ENCODE measurements around the gene ABTB2. TPM values are rescaled to one million over a fixed set of nuclear protein-coding genes. Genes with fewer than 3 reads are reported as not detected.
A peak's percentile ranks its signal among the peaks of the same experiment; 100 is the strongest.

The ABTB2 gene
- total RNA-seq, 1 experiment from 2014 or later = 0.53 TPM

GRCh38 chr11:34356913-34357700, 703 bp downstream of the ABTB2 start:
- H3K9me3 ChIP-seq (replicated peaks) = no peaks in the 10 kb centered on the region
- 0 out of 2 replicates have a peak, but pooled peaks cover 4% of the 10 kb centered on the region for H3K27me3 ChIP-seq (replicated peaks)
- peak overlapping the region; percentile 40 for H3K4me3 ChIP-seq
- peak; percentile 64 to 68 for DNase-seq (ENCODE audit: low read depth in 1 of 2, low spot score in 2 of 2)
- H3K4me1 ChIP-seq (replicated peaks) = peaks cover 26% of the 10 kb centered on the region
- no peaks in the 10 kb centered on the region for H3K36me3 ChIP-seq
- H3K27ac ChIP-seq = no peak overlapping the region

- H3K4me1 ChIP-seq (replicated peaks) = peaks cover 26% of the 10 kb centered on the region
- peak overlapping the region; percentile 40 for H3K4me3 ChIP-seq
- no peak overlapping the region for H3K27ac ChIP-seq
- peak in 1 of 2 experiments; percentile 29 for DNase-seq (ENCODE audit: low read depth in 1 of 2, low spot score in 2 of 2)
- H3K27me3 ChIP-seq (replicated peaks) = 0 out of 2 replicates have a peak, but pooled peaks cover 4% of the 10 kb centered on the region
- H3K36me3 ChIP-seq = no peaks in the 10 kb centered on the region
- H3K9me3 ChIP-seq (replicated peaks) = no peaks in the 10 kb centered on the region
Measured at GRCh38 chr11:34356576-34356912, 1.3 kb downstream of the ABTB2 start.

GRCh38 chr11:34356130-34356529, 1.7 kb downstream of the ABTB2 start:
- H3K27me3 ChIP-seq (replicated peaks) = 0 out of 2 replicates have a peak, but pooled peaks cover 4% of the 10 kb centered on the region
- no peak overlapping the region for H3K4me3 ChIP-seq
- peaks cover 26% of the 10 kb centered on the region for H3K4me1 ChIP-seq (replicated peaks)
- no peak overlapping the region for H3K27ac ChIP-seq
- H3K36me3 ChIP-seq = no peaks in the 10 kb centered on the region
- no peaks in the 10 kb centered on the region for H3K9me3 ChIP-seq (replicated peaks)
- DNase-seq (ENCODE audit: low read depth in 1 of 2, low spot score in 2 of 2) = no peak

- 0 out of 2 replicates have a peak, but pooled peaks cover 1% of the 10 kb centered on the region for H3K27me3 ChIP-seq (replicated peaks)
- no peak overlapping the region for H3K27ac ChIP-seq
- no peaks in the 10 kb centered on the region for H3K36me3 ChIP-seq
- peaks cover 26% of the 10 kb centered on the region for H3K4me1 ChIP-seq (replicated peaks)
- H3K9me3 ChIP-seq (replicated peaks) = no peaks in the 10 kb centered on the region
- H3K4me3 ChIP-seq = no peak overlapping the region
- DNase-seq (ENCODE audit: low read depth in 1 of 2, low spot score in 2 of 2) = no peak
Measured at GRCh38 chr11:34355726-34356125, 2.1 kb downstream of the ABTB2 start.

GRCh38 chr11:34354782-34355181, 3.0 kb downstream of the ABTB2 start:
- H3K4me1 ChIP-seq (replicated peaks) = peaks cover 26% of the 10 kb centered on the region
- no peak overlapping the region for H3K4me3 ChIP-seq
- no peak overlapping the region for H3K27ac ChIP-seq
- H3K36me3 ChIP-seq = no peaks in the 10 kb centered on the region
- H3K9me3 ChIP-seq (replicated peaks) = no peaks in the 10 kb centered on the region
- H3K27me3 ChIP-seq (replicated peaks) = no peaks in the 10 kb centered on the region
- no peak for DNase-seq (ENCODE audit: low read depth in 1 of 2, low spot score in 2 of 2)

- H3K27ac ChIP-seq = no peak overlapping the region
- no peaks in the 10 kb centered on the region for H3K27me3 ChIP-seq (replicated peaks)
- H3K9me3 ChIP-seq (replicated peaks) = no peaks in the 10 kb centered on the region
- no peak for DNase-seq (ENCODE audit: low read depth in 1 of 2, low spot score in 2 of 2)
- H3K4me1 ChIP-seq (replicated peaks) = peaks cover 24% of the 10 kb centered on the region
- no peaks in the 10 kb centered on the region for H3K36me3 ChIP-seq
- H3K4me3 ChIP-seq = no peak overlapping the region
Measured at GRCh38 chr11:34353881-34354280, 3.9 kb downstream of the ABTB2 start.

- DNase-seq (ENCODE audit: low read depth in 1 of 2, low spot score in 2 of 2) = no peak
- H3K4me3 ChIP-seq = no peak overlapping the region
- no peak overlapping the region for H3K27ac ChIP-seq
- H3K27me3 ChIP-seq (replicated peaks) = no peaks in the 10 kb centered on the region
- no peaks in the 10 kb centered on the region for H3K9me3 ChIP-seq (replicated peaks)
- no peaks in the 10 kb centered on the region for H3K36me3 ChIP-seq
- H3K4me1 ChIP-seq (replicated peaks) = peaks cover 9% of the 10 kb centered on the region
Measured at GRCh38 chr11:34351687-34352469, 5.9 kb downstream of the ABTB2 start.

- Histone ChIP-seq H3K4me3 (no peak overlapping the region), H3K36me3 (no peaks in the 10 kb centered on the region), H3K27me3 (replicated peaks) (no peaks in the 10 kb centered on the region), H3K9me3 (replicated peaks) (no peaks in the 10 kb centered on the region), H3K27ac (no peak overlapping the region), H3K4me1 (replicated peaks) (peaks cover 8% of the 10 kb centered on the region)
- DNase-seq (ENCODE audit: low read depth in 1 of 2, low spot score in 2 of 2) = no peak
Measured at GRCh38 chr11:34351051-34351450, 6.8 kb downstream of the ABTB2 start.

GRCh38 chr11:34349882-34350281, 7.9 kb downstream of the ABTB2 start:
- DNase-seq (ENCODE audit: low read depth in 1 of 2, low spot score in 2 of 2) = no peak
- Histone ChIP-seq H3K27me3 (replicated peaks) (no peaks in the 10 kb centered on the region), H3K4me3 (no peak overlapping the region), H3K36me3 (no peaks in the 10 kb centered on the region), H3K9me3 (replicated peaks) (no peaks in the 10 kb centered on the region), H3K27ac (no peak overlapping the region), H3K4me1 (replicated peaks) (peaks cover 8% of the 10 kb centered on the region)

GRCh38 chr11:34348919-34349318, 8.9 kb downstream of the ABTB2 start:
- no peak overlapping the region for H3K27ac ChIP-seq
- H3K36me3 ChIP-seq = no peaks in the 10 kb centered on the region
- no peaks in the 10 kb centered on the region for H3K9me3 ChIP-seq (replicated peaks)
- H3K27me3 ChIP-seq (replicated peaks) = no peaks in the 10 kb centered on the region
- no peak overlapping the region for H3K4me3 ChIP-seq
- DNase-seq (ENCODE audit: low read depth in 1 of 2, low spot score in 2 of 2) = no peak
- peaks cover 8% of the 10 kb centered on the region for H3K4me1 ChIP-seq (replicated peaks)

GRCh38 chr11:34348096-34348495, 9.7 kb downstream of the ABTB2 start:
- H3K27me3 ChIP-seq (replicated peaks) = no peaks in the 10 kb centered on the region
- no peaks in the 10 kb centered on the region for H3K9me3 ChIP-seq (replicated peaks)
- H3K4me3 ChIP-seq = no peak overlapping the region
- H3K4me1 ChIP-seq (replicated peaks) = peaks cover 15% of the 10 kb centered on the region
- no peak overlapping the region for H3K27ac ChIP-seq
- H3K36me3 ChIP-seq = no peaks in the 10 kb centered on the region
- DNase-seq (ENCODE audit: low read depth in 1 of 2, low spot score in 2 of 2) = no peak

- no peak for DNase-seq (ENCODE audit: low read depth in 1 of 2, low spot score in 2 of 2)
- no peaks in the 10 kb centered on the region for H3K9me3 ChIP-seq (replicated peaks)
- H3K27me3 ChIP-seq (replicated peaks) = no peaks in the 10 kb centered on the region
- H3K4me1 ChIP-seq (replicated peaks) = peaks cover 28% of the 10 kb centered on the region
- H3K27ac ChIP-seq = no peak overlapping the region
- H3K36me3 ChIP-seq = no peaks in the 10 kb centered on the region
- no peak overlapping the region for H3K4me3 ChIP-seq
Measured at GRCh38 chr11:34346551-34346950, 11.3 kb downstream of the ABTB2 start.

GRCh38 chr11:34345991-34346480, 11.8 kb downstream of the ABTB2 start:
- H3K27me3 ChIP-seq (replicated peaks) = no peaks in the 10 kb centered on the region
- no peak overlapping the region for H3K27ac ChIP-seq
- no peak for DNase-seq (ENCODE audit: low read depth in 1 of 2, low spot score in 2 of 2)
- H3K9me3 ChIP-seq (replicated peaks) = no peaks in the 10 kb centered on the region
- peaks cover 28% of the 10 kb centered on the region for H3K4me1 ChIP-seq (replicated peaks)
- H3K4me3 ChIP-seq = no peak overlapping the region
- no peaks in the 10 kb centered on the region for H3K36me3 ChIP-seq

GRCh38 chr11:34345540-34345876, 12.3 kb downstream of the ABTB2 start:
- Histone ChIP-seq H3K27me3 (replicated peaks) (no peaks in the 10 kb centered on the region), H3K4me1 (replicated peaks) (peaks cover 28% of the 10 kb centered on the region), H3K4me3 (no peak overlapping the region), H3K9me3 (replicated peaks) (no peaks in the 10 kb centered on the region), H3K36me3 (no peaks in the 10 kb centered on the region), H3K27ac (no peak overlapping the region)
- DNase-seq (ENCODE audit: low read depth in 1 of 2, low spot score in 2 of 2) = no peak

Data from SJSA1 (cell line).